Ascending aorta (tissue), 2 donors: Measurements from ENCODE around the gene AKAP8L. TPM values are rescaled to one million over a fixed set of nuclear protein-coding genes. Genes with fewer than 3 reads are reported as not detected.

Experiments used
- DNase-seq, 2 donors: peaks; one replicate each; pipeline ENCODE4 v3.0.0-alpha.2; 2019; ENCODE audit warnings: low spot score in 2 of 2
- H3K27ac ChIP-seq, 2 donors: fragments of 200-600 bp; sonication (generic); one replicate each; pipeline ENCODE4 v1.5.1; 2016 to 2017; ENCODE audit warnings: mild to moderate bottlenecking in 1 of 2
- H3K27me3 ChIP-seq: fragments of 200-600 bp; sonication (generic); one replicate; pipeline ENCODE4 v1.5.1; 2017
- H3K36me3 ChIP-seq, 2 donors: fragments of 200-600 bp; sonication (generic); one replicate each; pipeline ENCODE4 v1.5.1; 2016
- H3K4me1 ChIP-seq, 2 donors: fragments of 200-600 bp; sonication (generic); one replicate each; pipeline ENCODE4 v1.5.1; 2016 to 2017; ENCODE audit warnings: mild to moderate bottlenecking in 1 of 2
- H3K4me3 ChIP-seq, 2 donors: fragments of 200-600 bp; sonication (generic); one replicate each; pipeline ENCODE4 v1.5.1; 2016 to 2017; ENCODE audit warnings: mild to moderate bottlenecking in 1 of 2
- H3K9me3 ChIP-seq, 2 donors: fragments of 200-600 bp; sonication (generic); one replicate each; pipeline ENCODE4 v1.5.1; 2016
- CTCF ChIP-seq, 3 experiments: fragments of 200-600 bp in 2 of 3; fragments of 450-650 bp in 1 of 3; sonication (generic) in 2 of 3; IDR thresholded peaks; one replicate each; pipeline ENCODE4 v1.5.1; 2016 to 2019; ENCODE audit warnings: antibody characterized with exemption in 3 of 3, mild to moderate bottlenecking in 1 of 3, moderate library complexity in 1 of 3
- intact Hi-C: fragments of 100-400 bp; cut with DNase I; formaldehyde crosslinking; loops from one replicate; pipeline ENCODE4 v1.15.1; 2023
- total RNA-seq: library from RNA; depleted of rRNA; stranded (reverse); fragments of >200 nt; gene quantifications from one replicate; pipeline ENCODE4 v1.1.0, GENCODE V29; 2016

Gene AKAP8L
- total RNA-seq, 1 donor from 2014 or later, result 143 TPM

GRCh38 chr19:15432629-15433518 lies 14.1 kb upstream of the AKAP8L start:
- peak; percentile 33 to 93 for DNase-seq
- Histone ChIP-seq H3K9me3 (no peaks in the 10 kb centered on the region), H3K27ac (peak overlapping the region; percentile 89 to 94), H3K27me3 (no peaks in the 10 kb centered on the region), H3K4me3 (peak overlapping the region; percentile 92 to 95), H3K4me1 (peaks cover 13 to 37% of the 10 kb centered on the region in 2 donors), H3K36me3 (peaks cover 10 to 15% of the 10 kb centered on the region in 2 donors)
- TF ChIP-seq CTCF (IDR thresholded peaks at IDR 0.05), result no peak
- intact Hi-C loops, result loop anchor here (1.0 to 5.0 kb wide), 4 partner anchors 14 to 236 kb away; partner anchors contain the start of gene AKAP8

- intact Hi-C loops, result loop anchor here (1.0 to 5.0 kb wide), 3 partner anchors 13 to 235 kb away; no protein-coding TSS in a partner anchor
- H3K27ac ChIP-seq, result peak overlapping the region; percentile 58 to 65
Measured at GRCh38 chr19:15432018-15432494, 13.3 kb upstream of the AKAP8L start.

GRCh38 chr19:15431396-15432017 lies 12.7 kb upstream of the AKAP8L start:
- Histone ChIP-seq H3K4me1 (peaks cover 8 to 24% of the 10 kb centered on the region in 2 donors), H3K27ac (peak overlapping the region; percentile 58 to 65), H3K4me3 (peak overlapping the region; percentile 83 to 95), H3K9me3 (no peaks in the 10 kb centered on the region), H3K36me3 (peaks cover 22 to 28% of the 10 kb centered on the region in 2 donors), H3K27me3 (no peaks in the 10 kb centered on the region)
- TF ChIP-seq CTCF (IDR thresholded peaks at IDR 0.05), result no peak
- intact Hi-C loops, result loop anchor here (1.0 to 5.0 kb wide), 3 partner anchors 12 to 234 kb away; no protein-coding TSS in a partner anchor
- DNase-seq, result no peak

More at GRCh38 chr19:15432018-15432494, 13.3 kb upstream of the AKAP8L start:
- DNase-seq, result no peak
- H3K27me3 ChIP-seq, result no peaks in the 10 kb centered on the region
- no peaks in the 10 kb centered on the region for H3K9me3 ChIP-seq
- H3K4me3 ChIP-seq, result peak overlapping the region; percentile 83 to 95
- peaks cover 8 to 29% of the 10 kb centered on the region in 2 donors for H3K4me1 ChIP-seq
- TF ChIP-seq CTCF (IDR thresholded peaks at IDR 0.05), result no peak
- H3K36me3 ChIP-seq, result peaks cover 17 to 23% of the 10 kb centered on the region in 2 donors

GRCh38 chr19:15430526-15431120 lies 11.8 kb upstream of the AKAP8L start:
- TF ChIP-seq CTCF (IDR thresholded peaks at IDR 0.05), result no peak
- intact Hi-C loops, result loop anchor here (5.0 kb wide), 1 partner anchor 233 kb away; no protein-coding TSS in a partner anchor
- H3K27ac ChIP-seq, result no peak overlapping the region
- no peaks in the 10 kb centered on the region for H3K9me3 ChIP-seq
- H3K36me3 ChIP-seq, result peaks cover 29 to 35% of the 10 kb centered on the region in 2 donors
- H3K27me3 ChIP-seq, result no peaks in the 10 kb centered on the region
- peak overlapping the region in 1 of 2 donors; percentile 95 for H3K4me3 ChIP-seq
- no peak for DNase-seq
- H3K4me1 ChIP-seq, result peaks cover 8 to 23% of the 10 kb centered on the region in 2 donors

GRCh38 chr19:15429825-15430467 lies 11.2 kb upstream of the AKAP8L start:
- no peak for TF ChIP-seq CTCF (IDR thresholded peaks at IDR 0.05)
- DNase-seq, result no peak
- no peaks in the 10 kb centered on the region for H3K9me3 ChIP-seq
- peaks cover 8 to 23% of the 10 kb centered on the region in 2 donors for H3K4me1 ChIP-seq
- H3K4me3 ChIP-seq, result no peak overlapping the region
- H3K27me3 ChIP-seq, result no peaks in the 10 kb centered on the region
- H3K27ac ChIP-seq, result no peak overlapping the region
- peaks cover 35 to 41% of the 10 kb centered on the region in 2 donors for H3K36me3 ChIP-seq
- intact Hi-C loops, result loop anchor here (5.0 kb wide), 1 partner anchor 233 kb away; no protein-coding TSS in a partner anchor
